Thyroid gland (tissue), 4 donors: Measurements from ENCODE around the gene ADTRP. TPM values are rescaled to one million over a fixed set of nuclear protein-coding genes. Genes with fewer than 3 reads are reported as not detected.

Source experiments
- DNase-seq, 2 donors: peaks; one replicate each; pipeline ENCODE4 v3.0.0-alpha.2; 2019
- H3K27ac ChIP-seq, 3 donors: fragments of 200-600 bp; sonication (generic); 1 replicate in 2 of 3; 2 replicates in 1 of 3; pipeline ENCODE4 v1.5.1; 2016 to 2019; ENCODE audit warnings: mild to moderate bottlenecking in 1 of 3, moderate library complexity in 1 of 3
- H3K27me3 ChIP-seq: fragments of 200-600 bp; sonication (generic); one replicate; pipeline ENCODE4 v1.5.1; 2019
- H3K36me3 ChIP-seq, 2 donors: fragments of 200-600 bp; sonication (generic); one replicate each; pipeline ENCODE4 v1.5.1; 2016 to 2019
- H3K4me1 ChIP-seq, 2 donors: fragments of 200-600 bp; sonication (generic); one replicate each; pipeline ENCODE4 v1.5.1; 2017 to 2019
- H3K4me3 ChIP-seq, 3 donors: fragments of 200-600 bp; sonication (generic); replicated peaks in 1 of 3; 1 replicate in 2 of 3; 2 replicates in 1 of 3; pipeline ENCODE4 v1.5.1; 2016; ENCODE audit warnings: mild to moderate bottlenecking in 1 of 3
- H3K9me3 ChIP-seq: fragments of 200-600 bp; sonication (generic); one replicate; pipeline ENCODE4 v1.5.1; 2017
- POLR2A ChIP-seq, 2 donors: fragments of 450-650 bp; IDR thresholded peaks; one replicate each; pipeline ENCODE4 v1.6.1; 2017; ENCODE audit warnings: antibody characterized with exemption in 2 of 2, mild to moderate bottlenecking in 2 of 2, moderate library complexity in 1 of 2
- WGBS, 2 donors: methylation state at CpG; one replicate each; pipeline ENCODE4 v1.1.5; 2017; 5-methylcytosine and 5-hydroxymethylcytosine counted together
- intact Hi-C: fragments of 100-400 bp; cut with DNase I; formaldehyde crosslinking; loops from one replicate; pipeline ENCODE4 v1.15.1; 2023
- total RNA-seq, 4 donors: library from RNA; depleted of rRNA; stranded (reverse); fragments of >200 nt; gene quantifications; one replicate each; pipeline ENCODE4 v1.2.3, GENCODE V29; 2016
- TF ChIP-seq, protein P1 (sequence below), 6 experiments: fragments of 200-600 bp in 3 of 6; fragments of 450-650 bp in 3 of 6; sonication (generic) in 3 of 6; IDR thresholded peaks; one replicate each; pipeline ENCODE4 v1.5.1; 2016 to 2019; ENCODE audit warnings: antibody characterized with exemption in 6 of 6, mild to moderate bottlenecking in 2 of 6, inconsistent platforms in 1 of 6, moderate library complexity in 1 of 6

Gene ADTRP
- total RNA-seq, 4 donors from 2014 or later = 0.40 to 3.5 TPM; not detected in 2

DNA sequence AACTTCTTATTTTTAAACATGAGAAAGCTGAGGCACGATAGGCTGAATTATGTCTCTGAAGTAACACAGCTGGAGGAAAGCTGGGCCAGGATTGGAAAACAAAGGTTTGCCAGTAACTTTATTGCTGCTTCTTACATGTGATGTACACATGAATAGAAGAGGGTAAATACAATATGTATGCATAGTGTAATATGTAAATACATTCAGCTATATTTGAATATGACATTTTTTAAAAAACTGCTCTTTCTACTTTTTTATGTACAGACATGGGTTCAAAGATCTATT lies 90.2 kb downstream of the ADTRP start:
- intact Hi-C loops = no loop called here
- Histone ChIP-seq H3K9me3 (no peaks in the 10 kb centered on the region), H3K4me3 (no peak overlapping the region), H3K27me3 (no peaks in the 10 kb centered on the region), H3K27ac (no peak overlapping the region), H3K4me1 (no peaks in the 10 kb centered on the region), H3K36me3 (no peaks in the 10 kb centered on the region)
- 86 to 90% methylated on average over 1 of the region's 1 CpG for WGBS, 2 donors
- no peak for TF ChIP-seq POLR2A (IDR thresholded peaks at IDR 0.05)
- TF ChIP-seq, protein P1, sequence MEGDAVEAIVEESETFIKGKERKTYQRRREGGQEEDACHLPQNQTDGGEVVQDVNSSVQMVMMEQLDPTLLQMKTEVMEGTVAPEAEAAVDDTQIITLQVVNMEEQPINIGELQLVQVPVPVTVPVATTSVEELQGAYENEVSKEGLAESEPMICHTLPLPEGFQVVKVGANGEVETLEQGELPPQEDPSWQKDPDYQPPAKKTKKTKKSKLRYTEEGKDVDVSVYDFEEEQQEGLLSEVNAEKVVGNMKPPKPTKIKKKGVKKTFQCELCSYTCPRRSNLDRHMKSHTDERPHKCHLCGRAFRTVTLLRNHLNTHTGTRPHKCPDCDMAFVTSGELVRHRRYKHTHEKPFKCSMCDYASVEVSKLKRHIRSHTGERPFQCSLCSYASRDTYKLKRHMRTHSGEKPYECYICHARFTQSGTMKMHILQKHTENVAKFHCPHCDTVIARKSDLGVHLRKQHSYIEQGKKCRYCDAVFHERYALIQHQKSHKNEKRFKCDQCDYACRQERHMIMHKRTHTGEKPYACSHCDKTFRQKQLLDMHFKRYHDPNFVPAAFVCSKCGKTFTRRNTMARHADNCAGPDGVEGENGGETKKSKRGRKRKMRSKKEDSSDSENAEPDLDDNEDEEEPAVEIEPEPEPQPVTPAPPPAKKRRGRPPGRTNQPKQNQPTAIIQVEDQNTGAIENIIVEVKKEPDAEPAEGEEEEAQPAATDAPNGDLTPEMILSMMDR (IDR thresholded peaks at IDR 0.05) = no peak
- no peak for DNase-seq

DNA sequence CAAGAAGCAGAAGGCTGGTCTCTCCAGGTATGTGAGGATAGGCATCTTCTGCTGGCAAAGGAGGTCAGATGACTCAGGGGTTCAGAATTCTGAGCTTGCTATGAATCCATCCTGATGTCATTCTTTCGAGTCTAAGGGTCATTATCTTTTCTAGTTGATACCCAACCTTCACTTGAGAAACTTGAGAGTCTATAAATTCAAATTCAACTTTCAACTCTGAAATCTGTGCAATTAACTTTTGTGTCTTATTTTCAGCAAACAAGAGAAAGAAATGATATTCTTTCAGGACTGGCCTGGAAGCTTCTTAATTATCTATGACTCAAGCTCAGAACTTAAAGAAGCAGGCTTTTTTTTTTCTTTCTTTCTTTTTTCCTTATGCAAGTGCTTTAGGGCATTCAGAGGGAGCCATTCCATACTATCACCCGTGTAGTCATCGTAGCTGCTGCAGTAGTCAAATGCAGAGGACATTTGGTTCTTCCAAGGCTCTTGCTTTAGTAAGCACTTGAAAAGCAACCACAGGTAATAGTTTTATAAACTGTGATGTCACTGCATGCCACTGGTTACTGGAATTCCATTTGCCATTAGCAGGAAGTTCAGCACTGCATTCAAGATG lies 93.0 kb downstream of the ADTRP start:
- Histone ChIP-seq H3K4me1 (no peaks in the 10 kb centered on the region), H3K36me3 (no peaks in the 10 kb centered on the region), H3K9me3 (no peaks in the 10 kb centered on the region), H3K4me3 (no peak overlapping the region), H3K27me3 (no peaks in the 10 kb centered on the region), H3K27ac (no peak overlapping the region)
- intact Hi-C loops = no loop called here
- no peak for DNase-seq
- TF ChIP-seq, protein P1 (IDR thresholded peaks at IDR 0.05) = no peak
- TF ChIP-seq POLR2A (IDR thresholded peaks at IDR 0.05) = no peak
- 72 to 77% methylated on average over 3 of the region's 3 CpGs for WGBS, 2 donors

DNA sequence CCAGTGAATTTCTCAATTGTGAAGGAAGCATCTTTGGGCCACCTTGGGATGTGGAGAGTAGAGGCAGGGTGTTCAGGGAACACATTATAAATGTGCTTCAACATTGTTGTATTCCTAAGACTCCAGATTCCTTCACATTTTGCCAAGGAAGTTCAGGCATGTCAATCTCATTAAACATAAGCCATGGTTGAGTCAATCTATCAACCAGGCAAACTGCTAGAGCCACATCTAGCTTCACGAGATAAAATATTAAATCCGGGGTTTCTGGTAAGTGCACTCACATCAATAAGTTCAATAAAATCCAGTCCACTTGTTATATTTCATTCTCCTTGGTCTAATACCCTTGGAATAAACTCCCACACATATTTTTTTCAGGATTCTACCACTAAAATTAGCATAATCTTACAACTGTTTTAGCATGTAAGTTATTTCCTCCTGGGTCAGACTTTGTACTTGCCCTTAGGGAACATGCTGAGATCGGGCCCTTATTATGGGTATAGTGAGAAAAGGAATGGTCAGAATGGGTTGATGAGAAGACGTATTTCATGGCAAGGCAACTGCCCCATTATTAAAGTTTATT lies 93.6 kb downstream of the ADTRP start:
- Histone ChIP-seq H3K36me3 (no peaks in the 10 kb centered on the region), H3K4me3 (no peak overlapping the region), H3K27ac (no peak overlapping the region), H3K27me3 (no peaks in the 10 kb centered on the region), H3K4me1 (no peaks in the 10 kb centered on the region), H3K9me3 (no peaks in the 10 kb centered on the region)
- intact Hi-C loops = no loop called here
- TF ChIP-seq, protein P1 (IDR thresholded peaks at IDR 0.05) = no peak
- no peak for TF ChIP-seq POLR2A (IDR thresholded peaks at IDR 0.05)
- DNase-seq = no peak
- WGBS, 2 donors = 85 to 90% methylated on average over 4 of the region's 4 CpGs

DNA sequence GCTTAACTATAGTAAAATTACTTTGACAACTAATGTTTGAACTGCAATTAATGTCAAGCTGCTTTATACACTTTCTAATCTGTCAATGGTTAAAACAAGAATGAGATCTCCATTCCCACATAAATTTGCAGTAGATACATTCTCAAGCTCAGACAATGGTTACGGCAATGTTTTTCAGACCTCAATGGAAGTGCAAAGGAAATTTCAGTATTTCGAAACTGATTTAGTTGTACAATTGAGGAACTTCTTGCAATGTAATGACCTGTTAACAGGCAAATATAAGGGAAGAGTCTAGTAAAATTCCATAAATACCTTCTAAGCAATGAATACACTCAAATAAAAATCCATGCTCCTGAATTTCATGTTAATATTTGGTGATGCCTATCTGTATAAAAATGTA lies 94.7 kb downstream of the ADTRP start:
- 91 to 95% methylated on average over 2 of the region's 2 CpGs for WGBS, 2 donors
- Histone ChIP-seq H3K9me3 (no peaks in the 10 kb centered on the region), H3K27me3 (no peaks in the 10 kb centered on the region), H3K4me3 (no peak overlapping the region), H3K36me3 (no peaks in the 10 kb centered on the region), H3K4me1 (no peaks in the 10 kb centered on the region), H3K27ac (no peak overlapping the region)
- TF ChIP-seq, protein P1 (IDR thresholded peaks at IDR 0.05) = no peak
- no peak for TF ChIP-seq POLR2A (IDR thresholded peaks at IDR 0.05)
- DNase-seq = no peak
- intact Hi-C loops = no loop called here

DNA sequence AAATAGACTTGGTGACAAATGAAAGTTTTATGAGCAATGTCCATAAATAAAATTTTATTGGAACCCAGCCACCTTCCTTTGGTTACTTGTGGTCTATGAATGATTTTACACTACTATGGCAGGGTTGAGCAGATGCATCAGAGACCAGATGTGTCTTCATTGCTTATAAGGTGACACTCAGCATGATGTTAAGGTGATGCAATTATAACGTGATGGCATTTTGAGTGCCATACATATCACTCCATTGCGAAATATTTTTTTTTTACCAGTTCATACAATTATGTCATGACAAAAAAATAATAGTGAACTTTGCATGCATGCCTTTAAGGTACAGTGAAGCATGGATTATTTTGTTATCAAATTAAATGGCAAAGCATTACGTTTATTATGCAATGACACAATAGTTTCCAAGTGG lies 96.0 kb downstream of the ADTRP start:
- Histone ChIP-seq H3K27ac (no peak overlapping the region), H3K9me3 (no peaks in the 10 kb centered on the region), H3K4me1 (no peaks in the 10 kb centered on the region), H3K4me3 (no peak overlapping the region), H3K36me3 (no peaks in the 10 kb centered on the region), H3K27me3 (no peaks in the 10 kb centered on the region)
- WGBS, 2 donors = 85 to 90% methylated on average over 3 of the region's 3 CpGs
- TF ChIP-seq POLR2A (IDR thresholded peaks at IDR 0.05) = no peak
- TF ChIP-seq, protein P1 (IDR thresholded peaks at IDR 0.05) = no peak
- no peak for DNase-seq
- intact Hi-C loops = no loop called here
